ENCODE results near the gene ELF5.

DNA sequence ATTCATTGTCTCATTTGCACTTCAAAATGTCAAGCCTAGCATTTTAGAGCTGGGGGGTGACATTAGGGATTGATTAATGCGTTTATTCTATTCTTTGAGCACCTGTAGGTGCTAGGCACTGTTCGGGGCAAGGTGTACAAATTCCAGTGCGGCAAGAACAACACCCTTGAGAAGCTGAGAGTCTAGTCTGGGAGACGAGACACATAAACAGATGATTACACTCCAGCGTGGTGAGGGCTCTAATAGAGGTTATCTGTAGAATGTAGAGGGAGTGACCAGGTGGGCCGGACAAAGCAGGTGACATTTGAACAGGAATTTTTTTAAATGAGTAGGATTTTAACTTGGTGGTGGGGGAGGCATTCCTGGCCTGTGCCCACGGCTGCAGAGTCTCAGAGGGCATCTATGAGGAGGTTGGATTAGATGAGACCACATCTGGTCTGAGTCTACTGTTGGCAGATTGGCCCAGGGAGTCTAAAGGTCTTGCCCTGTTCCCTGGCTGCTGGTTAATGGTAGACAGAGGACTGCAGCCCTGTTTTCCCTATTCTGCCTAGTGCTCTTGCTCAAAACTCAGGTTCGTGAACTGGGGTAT lies 73.9 kb downstream of the ELF5 start:
- TF ChIP-seq, protein P1, sequence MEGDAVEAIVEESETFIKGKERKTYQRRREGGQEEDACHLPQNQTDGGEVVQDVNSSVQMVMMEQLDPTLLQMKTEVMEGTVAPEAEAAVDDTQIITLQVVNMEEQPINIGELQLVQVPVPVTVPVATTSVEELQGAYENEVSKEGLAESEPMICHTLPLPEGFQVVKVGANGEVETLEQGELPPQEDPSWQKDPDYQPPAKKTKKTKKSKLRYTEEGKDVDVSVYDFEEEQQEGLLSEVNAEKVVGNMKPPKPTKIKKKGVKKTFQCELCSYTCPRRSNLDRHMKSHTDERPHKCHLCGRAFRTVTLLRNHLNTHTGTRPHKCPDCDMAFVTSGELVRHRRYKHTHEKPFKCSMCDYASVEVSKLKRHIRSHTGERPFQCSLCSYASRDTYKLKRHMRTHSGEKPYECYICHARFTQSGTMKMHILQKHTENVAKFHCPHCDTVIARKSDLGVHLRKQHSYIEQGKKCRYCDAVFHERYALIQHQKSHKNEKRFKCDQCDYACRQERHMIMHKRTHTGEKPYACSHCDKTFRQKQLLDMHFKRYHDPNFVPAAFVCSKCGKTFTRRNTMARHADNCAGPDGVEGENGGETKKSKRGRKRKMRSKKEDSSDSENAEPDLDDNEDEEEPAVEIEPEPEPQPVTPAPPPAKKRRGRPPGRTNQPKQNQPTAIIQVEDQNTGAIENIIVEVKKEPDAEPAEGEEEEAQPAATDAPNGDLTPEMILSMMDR (conservative IDR thresholded peaks at IDR 0.05; ENCODE audit: low read length) = no peak
- TF ChIP-seq EZH2phosphoT487 (IDR thresholded peaks at IDR 0.05; ENCODE audit: borderline replicate concordance, low read depth, low read length) = no peak
